OCI-LY7 (cell line): ENCODE results near the gene CDH22.

Experiments used
- EZH2phosphoT487 ChIP-seq: fragments of 200-600 bp; sonication (generic); IDR thresholded peaks from 2 replicates; pipeline ENCODE4 v1.6.1; 2018; ENCODE audit warnings: low read depth, borderline replicate concordance, mild to moderate bottlenecking, mixed run types, antibody characterized with exemption, low read length, moderate library complexity, mixed read lengths
- TF ChIP-seq, protein P1 (sequence below): fragments of 200-600 bp; sonication (generic); conservative IDR thresholded peaks from 2 replicates; pipeline ENCODE4 v1.5.1; 2014; ENCODE audit warnings: mild to moderate bottlenecking, antibody characterized with exemption, low read length, moderate library complexity, mixed read lengths

DNA sequence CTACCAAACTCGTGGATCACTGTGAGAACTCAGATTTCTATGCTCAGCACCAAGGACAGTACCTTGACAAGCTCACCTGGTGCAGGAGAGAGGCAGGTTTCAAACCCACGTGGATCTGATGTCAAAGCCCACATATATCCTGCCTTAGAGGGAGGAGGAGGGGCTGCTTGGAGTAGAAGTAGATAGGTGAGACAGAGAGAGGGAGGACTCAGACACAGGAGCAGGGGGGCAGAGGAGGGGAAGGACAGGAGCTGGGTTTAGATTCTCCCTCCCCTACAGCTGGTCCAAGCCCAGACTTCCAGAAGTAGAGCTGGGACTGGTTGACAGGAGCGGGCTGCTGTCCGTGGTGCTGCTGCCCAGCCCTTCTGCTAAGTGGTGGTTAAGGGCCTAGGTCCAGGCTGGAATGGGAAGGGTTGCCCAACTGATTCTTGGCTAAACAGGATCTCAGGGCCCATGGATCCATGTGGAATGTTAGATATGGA, 77.5 kb downstream of the CDH22 start:
- TF ChIP-seq, protein P1, sequence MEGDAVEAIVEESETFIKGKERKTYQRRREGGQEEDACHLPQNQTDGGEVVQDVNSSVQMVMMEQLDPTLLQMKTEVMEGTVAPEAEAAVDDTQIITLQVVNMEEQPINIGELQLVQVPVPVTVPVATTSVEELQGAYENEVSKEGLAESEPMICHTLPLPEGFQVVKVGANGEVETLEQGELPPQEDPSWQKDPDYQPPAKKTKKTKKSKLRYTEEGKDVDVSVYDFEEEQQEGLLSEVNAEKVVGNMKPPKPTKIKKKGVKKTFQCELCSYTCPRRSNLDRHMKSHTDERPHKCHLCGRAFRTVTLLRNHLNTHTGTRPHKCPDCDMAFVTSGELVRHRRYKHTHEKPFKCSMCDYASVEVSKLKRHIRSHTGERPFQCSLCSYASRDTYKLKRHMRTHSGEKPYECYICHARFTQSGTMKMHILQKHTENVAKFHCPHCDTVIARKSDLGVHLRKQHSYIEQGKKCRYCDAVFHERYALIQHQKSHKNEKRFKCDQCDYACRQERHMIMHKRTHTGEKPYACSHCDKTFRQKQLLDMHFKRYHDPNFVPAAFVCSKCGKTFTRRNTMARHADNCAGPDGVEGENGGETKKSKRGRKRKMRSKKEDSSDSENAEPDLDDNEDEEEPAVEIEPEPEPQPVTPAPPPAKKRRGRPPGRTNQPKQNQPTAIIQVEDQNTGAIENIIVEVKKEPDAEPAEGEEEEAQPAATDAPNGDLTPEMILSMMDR: no peak
- TF ChIP-seq EZH2phosphoT487: no peak
